HUES48 (cell line): Measurements from ENCODE around the gene IFFO2.

Experiments used
- H3K27ac ChIP-seq: one replicate; pipeline ENCODE4 v1.7.0; 2013; ENCODE audit warnings: low read depth, low read length, inconsistent platforms
- H3K27me3 ChIP-seq: 2 replicates; pipeline ENCODE4 v1.6.1; 2013; ENCODE audit warnings: mild to moderate bottlenecking, low read length; ENCODE audit not compliant: control insufficient read depth, insufficient read depth
- H3K36me3 ChIP-seq: 2 replicates; pipeline ENCODE4 v1.6.1; 2013; ENCODE audit warnings: low read length; ENCODE audit not compliant: control insufficient read depth, insufficient read depth
- H3K4me1 ChIP-seq: 2 replicates; pipeline ENCODE4 v1.6.1; 2013; ENCODE audit warnings: mild to moderate bottlenecking, low read length; ENCODE audit not compliant: control insufficient read depth, insufficient read depth
- H3K4me3 ChIP-seq: 2 replicates; pipeline ENCODE4 v1.5.1; 2013; ENCODE audit warnings: mild to moderate bottlenecking, low read depth, low read length
- H3K9ac ChIP-seq: 2 replicates; pipeline ENCODE4 v1.6.1; 2013; ENCODE audit warnings: mild to moderate bottlenecking, low read depth, low read length, moderate library complexity
- H3K9me3 ChIP-seq: 2 replicates; pipeline ENCODE4 v1.6.1; 2013; ENCODE audit warnings: low read length; ENCODE audit not compliant: control insufficient read depth, insufficient read depth

IFFO2 gene

GRCh38 chr1:18858070-18858688 is 98.3 kb downstream of the IFFO2 start:
- Histone ChIP-seq H3K9me3 (no peaks in the 10 kb centered on the region), H3K4me3 (no peak overlapping the region), H3K27me3 (no peaks in the 10 kb centered on the region), H3K27ac (no peak overlapping the region), H3K9ac (no peak overlapping the region), H3K36me3 (no peaks in the 10 kb centered on the region), H3K4me1 (no peaks in the 10 kb centered on the region)

- Histone ChIP-seq H3K4me1 (no peaks in the 10 kb centered on the region), H3K9ac (no peak overlapping the region), H3K4me3 (no peak overlapping the region), H3K9me3 (no peaks in the 10 kb centered on the region), H3K36me3 (no peaks in the 10 kb centered on the region), H3K27me3 (no peaks in the 10 kb centered on the region; the same call in none of the 2 replicates), H3K27ac (no peak overlapping the region)
Measured at GRCh38 chr1:18856435-18856834, 100.0 kb downstream of the IFFO2 start.

- Histone ChIP-seq H3K4me1 (no peaks in the 10 kb centered on the region), H3K27me3 (no peaks in the 10 kb centered on the region; the same call in none of the 2 replicates), H3K9ac (no peak overlapping the region), H3K9me3 (no peaks in the 10 kb centered on the region), H3K27ac (no peak overlapping the region), H3K36me3 (no peaks in the 10 kb centered on the region), H3K4me3 (no peak overlapping the region)
Measured at GRCh38 chr1:18855573-18855972, 100.9 kb downstream of the IFFO2 start.

- Histone ChIP-seq H3K27ac (no peak overlapping the region), H3K4me1 (no peaks in the 10 kb centered on the region), H3K9ac (no peak overlapping the region), H3K9me3 (no peaks in the 10 kb centered on the region), H3K4me3 (no peak overlapping the region), H3K36me3 (no peaks in the 10 kb centered on the region), H3K27me3 (peaks cover 2% of the 10 kb centered on the region)
Measured at GRCh38 chr1:18854331-18855025, 102.0 kb downstream of the IFFO2 start.
